PFSK-1 (cell line): ENCODE results near the gene IRF2BP2.

Experiments used
- FOXP2 ChIP-seq: optimal IDR thresholded peaks from 2 replicates; pipeline ENCODE3; 2011; ENCODE audit warnings: borderline replicate concordance, control low read depth, inconsistent platforms; ENCODE audit not compliant: insufficient read depth; ENCODE audit errors: extremely low read length, extremely low read depth
- POLR2AphosphoS5 ChIP-seq: IDR thresholded peaks from 2 replicates; pipeline ENCODE4 v1.6.1; 2012; ENCODE audit warnings: low read depth, mild to moderate bottlenecking, control low read depth, low read length, moderate library complexity
- SIN3A ChIP-seq: IDR thresholded peaks from 2 replicates; pipeline ENCODE4 v1.6.1; 2012; ENCODE audit warnings: mild to moderate bottlenecking, low read length, moderate library complexity, borderline replicate concordance; ENCODE audit not compliant: insufficient read depth
- TAF1 ChIP-seq: IDR thresholded peaks from 2 replicates; pipeline ENCODE4 v1.6.1; 2012; ENCODE audit warnings: low read length, control low read depth, borderline replicate concordance; ENCODE audit not compliant: insufficient read depth
- TF ChIP-seq, protein P1 (sequence below), 2 experiments: IDR thresholded peaks; 2 replicates each; pipeline versions ENCODE4 v1.6.1 to v1.8.0; 2011 to 2012; ENCODE audit warnings: low read depth in 2 of 2, low read length in 2 of 2, control low read depth in 1 of 2, inconsistent platforms in 1 of 2, mild to moderate bottlenecking in 1 of 2, moderate library complexity in 1 of 2; ENCODE audit not compliant: insufficient read depth in 1 of 2

IRF2BP2 gene

DNA sequence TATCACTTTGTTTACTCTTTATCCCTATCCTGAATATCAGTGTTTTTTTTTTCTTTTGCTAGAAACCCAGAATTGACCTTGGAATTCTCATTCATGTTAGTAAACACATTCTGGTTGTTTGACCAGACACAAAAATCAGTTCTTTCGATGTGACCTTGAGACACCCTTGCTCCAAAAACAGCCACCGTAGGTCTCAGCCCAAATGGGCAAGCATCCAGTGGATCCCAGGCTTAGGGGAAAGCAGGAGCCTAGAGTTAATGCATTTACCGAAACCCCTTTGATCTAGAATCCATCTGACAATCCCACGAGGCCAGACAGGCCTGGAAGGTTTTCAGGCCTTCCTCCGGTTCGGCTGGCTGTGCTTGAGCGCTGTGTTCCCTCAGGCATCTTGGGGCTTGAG is 47.6 kb downstream of the IRF2BP2 start:
- no peak for TF ChIP-seq POLR2AphosphoS5
- TF ChIP-seq FOXP2: no peak
- TF ChIP-seq, protein P1, sequence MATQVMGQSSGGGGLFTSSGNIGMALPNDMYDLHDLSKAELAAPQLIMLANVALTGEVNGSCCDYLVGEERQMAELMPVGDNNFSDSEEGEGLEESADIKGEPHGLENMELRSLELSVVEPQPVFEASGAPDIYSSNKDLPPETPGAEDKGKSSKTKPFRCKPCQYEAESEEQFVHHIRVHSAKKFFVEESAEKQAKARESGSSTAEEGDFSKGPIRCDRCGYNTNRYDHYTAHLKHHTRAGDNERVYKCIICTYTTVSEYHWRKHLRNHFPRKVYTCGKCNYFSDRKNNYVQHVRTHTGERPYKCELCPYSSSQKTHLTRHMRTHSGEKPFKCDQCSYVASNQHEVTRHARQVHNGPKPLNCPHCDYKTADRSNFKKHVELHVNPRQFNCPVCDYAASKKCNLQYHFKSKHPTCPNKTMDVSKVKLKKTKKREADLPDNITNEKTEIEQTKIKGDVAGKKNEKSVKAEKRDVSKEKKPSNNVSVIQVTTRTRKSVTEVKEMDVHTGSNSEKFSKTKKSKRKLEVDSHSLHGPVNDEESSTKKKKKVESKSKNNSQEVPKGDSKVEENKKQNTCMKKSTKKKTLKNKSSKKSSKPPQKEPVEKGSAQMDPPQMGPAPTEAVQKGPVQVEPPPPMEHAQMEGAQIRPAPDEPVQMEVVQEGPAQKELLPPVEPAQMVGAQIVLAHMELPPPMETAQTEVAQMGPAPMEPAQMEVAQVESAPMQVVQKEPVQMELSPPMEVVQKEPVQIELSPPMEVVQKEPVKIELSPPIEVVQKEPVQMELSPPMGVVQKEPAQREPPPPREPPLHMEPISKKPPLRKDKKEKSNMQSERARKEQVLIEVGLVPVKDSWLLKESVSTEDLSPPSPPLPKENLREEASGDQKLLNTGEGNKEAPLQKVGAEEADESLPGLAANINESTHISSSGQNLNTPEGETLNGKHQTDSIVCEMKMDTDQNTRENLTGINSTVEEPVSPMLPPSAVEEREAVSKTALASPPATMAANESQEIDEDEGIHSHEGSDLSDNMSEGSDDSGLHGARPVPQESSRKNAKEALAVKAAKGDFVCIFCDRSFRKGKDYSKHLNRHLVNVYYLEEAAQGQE (IDR thresholded peaks at IDR 0.05; ENCODE audit: insufficient read depth in 1 of 2, low read depth in 2 of 2, low read length in 2 of 2): no peak
- TF ChIP-seq TAF1: no peak
- TF ChIP-seq SIN3A: no peak

DNA sequence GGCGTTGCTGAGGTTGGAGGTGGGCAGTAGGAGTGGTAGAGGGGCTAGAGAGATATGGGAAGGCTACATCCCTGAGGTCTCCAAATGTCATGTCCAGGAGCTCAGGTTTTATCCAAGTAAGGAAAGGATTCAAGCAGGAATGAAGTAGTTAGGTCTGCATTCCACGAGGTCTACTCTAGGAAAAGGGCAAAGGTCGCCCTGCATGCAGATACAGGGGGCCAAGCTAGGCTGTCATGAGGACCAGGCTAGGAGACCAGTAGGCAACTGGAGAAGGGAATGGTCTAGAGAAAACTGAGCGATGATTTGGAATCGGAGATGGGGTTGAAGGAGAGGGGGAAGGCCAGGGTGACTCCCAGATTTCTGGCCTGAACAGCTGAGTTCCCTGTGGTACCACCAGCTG is 48.7 kb downstream of the IRF2BP2 start:
- TF ChIP-seq TAF1: no peak

DNA sequence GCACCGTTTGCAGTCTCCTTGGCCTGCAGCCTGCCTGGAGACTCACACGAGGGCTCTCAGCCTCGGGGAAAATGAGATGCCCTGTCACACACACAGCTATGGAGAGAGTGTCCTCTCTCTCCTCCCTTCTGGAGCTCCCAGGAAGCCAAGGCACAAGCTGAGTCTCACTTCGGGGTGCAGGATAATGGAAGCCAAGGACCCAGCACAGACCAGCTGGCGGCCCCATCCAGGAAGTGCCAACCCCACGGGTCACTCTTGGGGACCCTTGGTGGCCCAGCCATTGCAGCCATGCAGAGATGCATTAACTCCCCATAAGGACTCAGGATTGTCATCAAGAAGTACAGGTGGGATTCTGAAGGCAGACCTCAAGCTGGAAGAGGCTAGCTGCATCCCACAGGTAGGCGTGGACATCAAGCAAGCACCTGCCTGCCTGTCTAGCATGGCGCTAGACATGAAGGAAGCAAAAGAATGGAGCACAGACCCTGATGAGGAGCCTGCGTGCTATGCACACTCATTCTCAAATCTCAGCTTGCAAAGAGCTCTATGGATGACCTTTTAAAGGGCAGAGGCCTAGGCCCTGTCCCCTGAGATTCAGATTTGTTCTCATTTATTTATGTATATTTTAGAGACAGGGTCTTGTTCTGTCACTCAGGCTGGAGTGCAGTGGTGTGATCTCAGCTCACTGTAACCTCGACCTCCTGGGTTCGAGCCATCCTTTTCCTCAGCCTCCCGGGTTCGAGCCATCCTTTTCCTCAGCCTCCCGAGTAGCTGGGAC is 49.9 kb downstream of the IRF2BP2 start:
- no peak for TF ChIP-seq SIN3A
- no peak for TF ChIP-seq FOXP2
- no peak for TF ChIP-seq POLR2AphosphoS5
- TF ChIP-seq, protein P1 (IDR thresholded peaks at IDR 0.05; ENCODE audit: insufficient read depth in 1 of 2, low read depth in 2 of 2, low read length in 2 of 2): no peak
- TF ChIP-seq TAF1: no peak

DNA sequence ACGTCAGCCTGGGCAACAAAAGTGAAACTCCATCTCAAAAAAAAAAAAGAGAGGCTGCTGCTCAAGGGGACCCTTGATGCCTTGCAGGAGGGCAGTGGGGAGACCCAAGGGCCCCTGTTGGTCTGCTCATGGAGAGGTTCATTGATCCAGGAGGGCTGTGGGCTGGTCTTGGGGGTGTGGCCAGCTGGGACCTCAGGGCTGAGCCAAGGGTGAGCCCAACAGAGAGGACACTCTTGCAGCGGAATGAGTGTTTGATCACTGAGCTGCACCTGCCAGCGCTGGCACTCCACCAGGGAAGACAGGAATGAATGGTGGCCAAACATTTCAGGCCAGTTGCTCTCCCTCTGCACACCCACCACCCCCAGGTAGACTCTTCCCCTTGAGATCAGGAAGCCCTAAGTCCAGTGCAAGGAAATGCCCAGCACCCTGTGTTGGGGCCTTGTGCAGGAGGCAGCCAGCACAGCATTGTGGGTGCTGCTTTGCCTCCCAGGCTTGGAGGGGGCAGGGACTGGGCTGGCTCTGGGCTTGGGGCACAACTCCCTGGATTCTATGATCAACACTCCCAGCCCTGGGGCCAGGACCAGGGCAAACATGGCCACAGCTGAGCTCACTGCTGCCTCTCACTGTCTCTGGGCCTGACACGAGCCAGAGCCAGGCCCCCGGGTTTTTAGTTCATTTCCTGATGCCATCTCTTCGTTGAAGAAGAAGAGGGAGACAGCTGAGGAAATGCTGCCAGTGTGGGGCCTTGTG is 50.7 kb downstream of the IRF2BP2 start:
- no peak for TF ChIP-seq POLR2AphosphoS5
- TF ChIP-seq, protein P1 (IDR thresholded peaks at IDR 0.05; ENCODE audit: insufficient read depth in 1 of 2, low read depth in 2 of 2, low read length in 2 of 2): no peak

DNA sequence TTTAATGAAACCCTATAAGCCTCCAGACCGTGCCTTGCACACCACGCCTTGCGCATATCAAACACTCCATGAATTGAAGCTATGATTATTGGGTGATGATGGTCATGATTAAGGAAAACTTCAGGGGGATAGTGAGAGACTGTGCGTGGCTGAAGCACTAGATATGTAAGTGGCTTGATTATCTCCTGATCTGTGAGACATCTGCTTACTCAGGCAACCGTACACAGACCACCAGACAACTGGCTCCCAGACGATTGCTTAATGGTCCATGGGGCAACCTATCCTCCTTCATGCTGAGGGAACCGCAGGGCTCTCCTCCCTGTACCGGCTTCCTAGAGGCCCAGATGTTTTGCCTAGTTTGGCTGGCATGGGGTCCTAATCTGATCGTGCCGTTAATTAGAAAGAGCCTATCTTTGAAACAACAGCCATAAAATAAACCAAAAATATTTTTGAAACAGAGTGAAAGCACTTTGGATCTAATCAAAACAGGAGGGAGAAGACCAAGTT is 51.6 kb downstream of the IRF2BP2 start:
- no peak for TF ChIP-seq TAF1
- TF ChIP-seq POLR2AphosphoS5: no peak
- no peak for TF ChIP-seq FOXP2
- no peak for TF ChIP-seq SIN3A
- TF ChIP-seq, protein P1 (IDR thresholded peaks at IDR 0.05; ENCODE audit: insufficient read depth in 1 of 2, low read depth in 2 of 2, low read length in 2 of 2): no peak
